Liver (tissue), 9 donors: Measurements from ENCODE around the gene CCDC6. TPM values are rescaled to one million over a fixed set of nuclear protein-coding genes. Genes with fewer than 3 reads are reported as not detected.

ENCODE experiments used
- DNase-seq: peaks from one replicate; pipeline ENCODE4 v3.0.0-alpha.2; 2017; ENCODE audit warnings: low spot score
- H3K27ac ChIP-seq, 2 donors: one replicate each; pipeline ENCODE4 v1.7.0; 2013; ENCODE audit warnings: inconsistent platforms in 2 of 2, low read length in 2 of 2, control low read depth in 1 of 2, low read depth in 1 of 2, mild to moderate bottlenecking in 1 of 2
- H3K27me3 ChIP-seq, 4 donors: one replicate each; pipeline versions ENCODE4 v1.6.1 to v1.7.0; 2013; ENCODE audit warnings: low read length in 3 of 4, inconsistent platforms in 1 of 4, mild to moderate bottlenecking in 1 of 4, moderate library complexity in 1 of 4; ENCODE audit not compliant: control insufficient read depth in 4 of 4, insufficient read depth in 4 of 4
- H3K36me3 ChIP-seq, 4 donors: one replicate each; pipeline versions ENCODE4 v1.6.1 to v1.7.0; 2013; ENCODE audit warnings: low read length in 3 of 4, mild to moderate bottlenecking in 3 of 4, low read depth in 1 of 4, moderate library complexity in 1 of 4; ENCODE audit not compliant: control insufficient read depth in 4 of 4, insufficient read depth in 3 of 4
- H3K4me1 ChIP-seq, 4 donors: one replicate each; pipeline versions ENCODE4 v1.6.1 to v1.7.0; 2013; ENCODE audit warnings: low read length in 3 of 4, mild to moderate bottlenecking in 3 of 4, moderate library complexity in 1 of 4; ENCODE audit not compliant: control insufficient read depth in 4 of 4, insufficient read depth in 4 of 4
- H3K4me3 ChIP-seq, 3 donors: one replicate each; pipeline versions ENCODE4 v1.6.1 to v1.7.0; 2013; ENCODE audit warnings: low read length in 3 of 3, control low read depth in 1 of 3, low read depth in 1 of 3, mild to moderate bottlenecking in 1 of 3
- H3K9ac ChIP-seq, 2 donors: one replicate each; pipeline ENCODE4 v1.7.0; 2013; ENCODE audit warnings: low read length in 2 of 2, mild to moderate bottlenecking in 2 of 2, moderate library complexity in 2 of 2, control low read depth in 1 of 2, low read depth in 1 of 2
- H3K9me3 ChIP-seq, 4 donors: one replicate each; pipeline versions ENCODE4 v1.6.1 to v1.7.0; 2013; ENCODE audit warnings: low read length in 3 of 4; ENCODE audit not compliant: control insufficient read depth in 4 of 4
- EGR1 ChIP-seq, 2 donors: IDR thresholded peaks; 2 replicates each; pipeline ENCODE4 v1.6.1; 2016 to 2018; ENCODE audit warnings: antibody characterized with exemption in 2 of 2, low read depth in 2 of 2
- FOXA1 ChIP-seq: IDR thresholded peaks from 2 replicates; pipeline ENCODE4 v1.6.1; 2016; ENCODE audit warnings: antibody characterized with exemption
- FOXA2 ChIP-seq: IDR thresholded peaks from 2 replicates; pipeline ENCODE4 v1.6.1; 2016; ENCODE audit warnings: antibody characterized with exemption
- GABPA ChIP-seq, 2 donors: IDR thresholded peaks in 1 of 2; conservative IDR thresholded peaks in 1 of 2; 2 replicates each; pipeline ENCODE4 v1.6.1; 2016; ENCODE audit warnings: antibody characterized with exemption in 2 of 2, mild to moderate bottlenecking in 1 of 2, moderate library complexity in 1 of 2
- HNF4A ChIP-seq, 2 donors: conservative IDR thresholded peaks; 2 replicates each; pipeline ENCODE4 v1.6.1; 2016; ENCODE audit warnings: antibody characterized with exemption in 2 of 2, mild to moderate bottlenecking in 2 of 2
- JUND ChIP-seq, 2 donors: IDR thresholded peaks; 2 replicates each; pipeline ENCODE4 v1.6.1; 2016; ENCODE audit warnings: antibody characterized with exemption in 2 of 2
- MAX ChIP-seq: IDR thresholded peaks from 2 replicates; pipeline ENCODE4 v1.6.1; 2016; ENCODE audit warnings: antibody characterized with exemption
- NR2F2 ChIP-seq: IDR thresholded peaks from 2 replicates; pipeline ENCODE4 v1.6.1; 2016; ENCODE audit warnings: antibody characterized with exemption
- RAD21 ChIP-seq, 2 donors: IDR thresholded peaks; 2 replicates each; pipeline ENCODE4 v1.6.1; 2016; ENCODE audit warnings: antibody characterized with exemption in 2 of 2, mild to moderate bottlenecking in 2 of 2
- REST ChIP-seq: IDR thresholded peaks from 2 replicates; pipeline ENCODE4 v1.6.1; 2016; ENCODE audit warnings: antibody characterized with exemption, mild to moderate bottlenecking
- RXRA ChIP-seq, 2 donors: IDR thresholded peaks; 2 replicates each; pipeline ENCODE4 v1.6.1; 2017 to 2018; ENCODE audit warnings: antibody characterized with exemption in 2 of 2, mild to moderate bottlenecking in 1 of 2
- SP1 ChIP-seq: IDR thresholded peaks from 2 replicates; pipeline ENCODE4 v1.6.1; 2018; ENCODE audit warnings: antibody characterized with exemption, mild to moderate bottlenecking
- TAF1 ChIP-seq: conservative IDR thresholded peaks from 2 replicates; pipeline ENCODE4 v1.6.1; 2016; ENCODE audit warnings: antibody characterized with exemption, mild to moderate bottlenecking
- YY1 ChIP-seq: IDR thresholded peaks from 2 replicates; pipeline ENCODE4 v1.6.1; 2016; ENCODE audit warnings: antibody characterized with exemption, mild to moderate bottlenecking
- ZBTB33 ChIP-seq: IDR thresholded peaks from 2 replicates; pipeline ENCODE4 v1.6.1; 2016; ENCODE audit warnings: antibody characterized with exemption
- WGBS: extraction: QIAGEN DNeasy Blood & Tissue Kit; methylation state at CpG from one replicate; pipeline ENCODE4 v1.1.7; 2013; 5-methylcytosine and 5-hydroxymethylcytosine counted together
- polyA plus RNA-seq, 2 donors: library from polyadenylated mRNA; stranded (reverse) in 1 of 2; unstranded in 1 of 2; fragments of 200-250 nt in 1 of 2; fragments of >200 nt in 1 of 2; fragmentation: Nextera tagmentation in 1 of 2; extraction: Ambion mirVana in 1 of 2; gene quantifications; one replicate each; pipeline versions ENCODE4 v1.2.1 to v1.2.3, GENCODE V29; 2013 to 2015
- total RNA-seq, 2 donors: library from RNA; depleted of rRNA; stranded (reverse); fragments of >200 nt; gene quantifications; one replicate each; pipeline ENCODE4 v1.2.3, GENCODE V29; 2014
- TF ChIP-seq, protein P1 (sequence below): fragments of 150-350 bp; IDR thresholded peaks from 2 replicates; pipeline ENCODE4 v1.5.1; 2017; ENCODE audit warnings: improper control_type of control experiment, low read depth, low read length; ENCODE audit not compliant: missing input control
- TF ChIP-seq, protein P2 (sequence below): IDR thresholded peaks from 2 replicates; pipeline ENCODE4 v1.6.1; 2016; ENCODE audit warnings: antibody characterized with exemption
- donor health status: healthy.
- donor health status: healthy.
- donor health status: healthy.
- donor health status: healthy.
- donor health status: healthy.

Gene CCDC6
- total and polyA plus RNA-seq, 4 donors = 4.7 to 14.3 (median 8.8) TPM

DNA sequence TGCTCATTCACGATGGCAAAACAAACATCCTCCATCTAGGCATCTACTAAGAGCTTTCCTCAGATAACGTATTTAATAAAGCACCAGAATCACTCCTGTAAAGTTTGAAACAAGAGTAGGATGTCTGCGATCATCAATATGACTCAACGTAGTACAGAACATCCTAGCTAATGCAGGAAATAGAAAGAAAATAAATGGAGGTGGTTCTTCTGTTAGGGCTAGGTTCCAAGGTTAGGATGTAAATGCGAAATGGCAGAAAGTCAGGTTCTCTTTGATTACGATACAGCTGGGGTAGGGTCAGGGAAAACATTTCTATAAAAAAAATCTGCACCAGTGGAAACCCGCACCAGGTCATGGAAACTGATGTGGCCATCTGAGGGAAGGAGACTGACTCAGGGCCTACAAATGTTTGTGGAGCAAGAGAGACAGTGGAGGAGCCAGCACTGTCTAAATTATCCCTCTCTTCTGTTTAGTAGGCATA is 29.1 kb downstream of the CCDC6 start:
- 93% methylated on average over 7 of the region's 7 CpGs for WGBS
- no peak overlapping the region for H3K4me3 ChIP-seq
- no peak for DNase-seq
- H3K9me3 ChIP-seq = no peaks in the 10 kb centered on the region
- H3K4me1 ChIP-seq = peaks cover 4 to 15% (median 9%) of the 10 kb centered on the region in 4 donors
- H3K9ac ChIP-seq = no peak overlapping the region
- no peak overlapping the region for H3K27ac ChIP-seq
- no peaks in the 10 kb centered on the region for H3K36me3 ChIP-seq
- H3K27me3 ChIP-seq = no peaks in the 10 kb centered on the region
- TF ChIP-seq GABPA (IDR thresholded peaks at IDR 0.05 in 1 of 2, conservative IDR thresholded peaks at IDR 0.05 in 1 of 2) (no peak), EGR1 (IDR thresholded peaks at IDR 0.05; ENCODE audit: low read depth in 2 of 2) (no peak), JUND (IDR thresholded peaks at IDR 0.05) (no peak), REST (no peak), HNF4A (conservative IDR thresholded peaks at IDR 0.05) (no peak), SP1 (no peak)
- TF ChIP-seq, protein P1, sequence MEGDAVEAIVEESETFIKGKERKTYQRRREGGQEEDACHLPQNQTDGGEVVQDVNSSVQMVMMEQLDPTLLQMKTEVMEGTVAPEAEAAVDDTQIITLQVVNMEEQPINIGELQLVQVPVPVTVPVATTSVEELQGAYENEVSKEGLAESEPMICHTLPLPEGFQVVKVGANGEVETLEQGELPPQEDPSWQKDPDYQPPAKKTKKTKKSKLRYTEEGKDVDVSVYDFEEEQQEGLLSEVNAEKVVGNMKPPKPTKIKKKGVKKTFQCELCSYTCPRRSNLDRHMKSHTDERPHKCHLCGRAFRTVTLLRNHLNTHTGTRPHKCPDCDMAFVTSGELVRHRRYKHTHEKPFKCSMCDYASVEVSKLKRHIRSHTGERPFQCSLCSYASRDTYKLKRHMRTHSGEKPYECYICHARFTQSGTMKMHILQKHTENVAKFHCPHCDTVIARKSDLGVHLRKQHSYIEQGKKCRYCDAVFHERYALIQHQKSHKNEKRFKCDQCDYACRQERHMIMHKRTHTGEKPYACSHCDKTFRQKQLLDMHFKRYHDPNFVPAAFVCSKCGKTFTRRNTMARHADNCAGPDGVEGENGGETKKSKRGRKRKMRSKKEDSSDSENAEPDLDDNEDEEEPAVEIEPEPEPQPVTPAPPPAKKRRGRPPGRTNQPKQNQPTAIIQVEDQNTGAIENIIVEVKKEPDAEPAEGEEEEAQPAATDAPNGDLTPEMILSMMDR = no peak
- TF ChIP-seq, protein P2, sequence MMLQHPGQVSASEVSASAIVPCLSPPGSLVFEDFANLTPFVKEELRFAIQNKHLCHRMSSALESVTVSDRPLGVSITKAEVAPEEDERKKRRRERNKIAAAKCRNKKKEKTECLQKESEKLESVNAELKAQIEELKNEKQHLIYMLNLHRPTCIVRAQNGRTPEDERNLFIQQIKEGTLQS = no peak

DNA sequence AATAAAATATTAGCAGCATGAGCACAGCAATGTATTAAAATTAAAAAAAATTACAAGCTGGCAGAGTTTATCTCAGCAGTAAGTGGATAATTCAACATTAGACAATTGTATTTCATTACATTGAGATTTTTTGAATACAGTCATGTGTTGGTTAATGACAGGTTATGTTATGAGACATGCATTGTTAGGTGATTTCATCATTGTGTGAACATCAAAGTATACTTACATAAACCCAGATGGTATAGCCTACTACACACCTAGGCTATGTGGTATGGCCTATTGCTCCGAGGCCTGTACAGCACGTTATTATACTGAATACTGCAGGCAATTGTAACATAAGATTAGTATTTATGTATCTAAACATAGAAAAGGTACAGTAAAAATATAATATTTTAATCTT is 29.7 kb downstream of the CCDC6 start:
- DNase-seq = no peak
- 95% methylated on average over 2 of the region's 2 CpGs for WGBS
- TF ChIP-seq RXRA (IDR thresholded peaks at IDR 0.05) (no peak), RAD21 (IDR thresholded peaks at IDR 0.05) (no peak), FOXA1 (no peak), JUND (IDR thresholded peaks at IDR 0.05) (no peak), REST (no peak), TAF1 (no peak), EGR1 (IDR thresholded peaks at IDR 0.05; ENCODE audit: low read depth in 2 of 2) (no peak), SP1 (no peak), MAX (no peak), FOXA2 (no peak), ZBTB33 (no peak), HNF4A (conservative IDR thresholded peaks at IDR 0.05) (no peak), YY1 (no peak), GABPA (IDR thresholded peaks at IDR 0.05 in 1 of 2, conservative IDR thresholded peaks at IDR 0.05 in 1 of 2) (no peak), NR2F2 (no peak)
- TF ChIP-seq, protein P1 = no peak
- TF ChIP-seq, protein P2 = no peak

More for the DNA sequence above, 29.7 kb downstream of the CCDC6 start:
- H3K27me3 ChIP-seq = no peaks in the 10 kb centered on the region
- H3K4me1 ChIP-seq = peaks cover 4 to 15% (median 9%) of the 10 kb centered on the region in 4 donors
- H3K36me3 ChIP-seq = no peaks in the 10 kb centered on the region
- no peaks in the 10 kb centered on the region for H3K9me3 ChIP-seq
- no peak overlapping the region for H3K9ac ChIP-seq
- no peak overlapping the region for H3K27ac ChIP-seq
- no peak overlapping the region for H3K4me3 ChIP-seq
